Upper lobe of left lung (tissue), 4 donors: Measurements from ENCODE around the gene ZFHX3.

ENCODE experiments used
- POLR2A ChIP-seq, 4 donors: fragments of 450-650 bp; IDR thresholded peaks; one replicate each; pipeline ENCODE4 v1.5.1; 2016 to 2017; ENCODE audit warnings: antibody characterized with exemption in 4 of 4, mild to moderate bottlenecking in 2 of 4
- TF ChIP-seq, protein P1 (sequence below), 6 experiments: fragments of 450-650 bp in 4 of 6; fragments of 200-600 bp in 2 of 6; sonication (generic) in 2 of 6; IDR thresholded peaks; one replicate each; pipeline ENCODE4 v1.5.1; 2016 to 2019; ENCODE audit warnings: antibody characterized with exemption in 6 of 6

- TF ChIP-seq, protein P1, sequence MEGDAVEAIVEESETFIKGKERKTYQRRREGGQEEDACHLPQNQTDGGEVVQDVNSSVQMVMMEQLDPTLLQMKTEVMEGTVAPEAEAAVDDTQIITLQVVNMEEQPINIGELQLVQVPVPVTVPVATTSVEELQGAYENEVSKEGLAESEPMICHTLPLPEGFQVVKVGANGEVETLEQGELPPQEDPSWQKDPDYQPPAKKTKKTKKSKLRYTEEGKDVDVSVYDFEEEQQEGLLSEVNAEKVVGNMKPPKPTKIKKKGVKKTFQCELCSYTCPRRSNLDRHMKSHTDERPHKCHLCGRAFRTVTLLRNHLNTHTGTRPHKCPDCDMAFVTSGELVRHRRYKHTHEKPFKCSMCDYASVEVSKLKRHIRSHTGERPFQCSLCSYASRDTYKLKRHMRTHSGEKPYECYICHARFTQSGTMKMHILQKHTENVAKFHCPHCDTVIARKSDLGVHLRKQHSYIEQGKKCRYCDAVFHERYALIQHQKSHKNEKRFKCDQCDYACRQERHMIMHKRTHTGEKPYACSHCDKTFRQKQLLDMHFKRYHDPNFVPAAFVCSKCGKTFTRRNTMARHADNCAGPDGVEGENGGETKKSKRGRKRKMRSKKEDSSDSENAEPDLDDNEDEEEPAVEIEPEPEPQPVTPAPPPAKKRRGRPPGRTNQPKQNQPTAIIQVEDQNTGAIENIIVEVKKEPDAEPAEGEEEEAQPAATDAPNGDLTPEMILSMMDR (IDR thresholded peaks at IDR 0.05): no peak
- no peak for TF ChIP-seq POLR2A (IDR thresholded peaks at IDR 0.05)
Measured at GRCh38 chr16:73028721-73029361, 19.1 kb downstream of the ZFHX3 start.
